Measurements from ENCODE around the gene FZD1.

DNA sequence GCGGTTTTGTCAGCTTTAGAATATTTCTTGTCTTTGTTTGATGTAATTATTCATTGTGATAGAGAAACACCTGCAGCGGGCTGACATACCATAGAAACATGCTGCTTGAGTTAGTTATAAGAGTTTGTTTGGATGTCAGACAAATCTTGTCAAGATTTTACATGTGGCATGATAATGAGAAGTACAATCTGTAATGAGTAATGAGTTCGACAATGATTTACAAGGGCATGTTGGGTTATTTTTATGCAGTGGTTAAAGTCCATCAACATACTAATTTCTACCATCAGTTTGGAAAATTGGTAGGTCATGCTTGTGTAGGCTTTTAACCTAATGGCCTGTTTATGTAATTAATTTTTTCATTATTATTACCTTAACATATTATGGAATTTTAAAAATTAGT is 31.3 kb downstream of the FZD1 start:
- TF ChIP-seq, protein P1, sequence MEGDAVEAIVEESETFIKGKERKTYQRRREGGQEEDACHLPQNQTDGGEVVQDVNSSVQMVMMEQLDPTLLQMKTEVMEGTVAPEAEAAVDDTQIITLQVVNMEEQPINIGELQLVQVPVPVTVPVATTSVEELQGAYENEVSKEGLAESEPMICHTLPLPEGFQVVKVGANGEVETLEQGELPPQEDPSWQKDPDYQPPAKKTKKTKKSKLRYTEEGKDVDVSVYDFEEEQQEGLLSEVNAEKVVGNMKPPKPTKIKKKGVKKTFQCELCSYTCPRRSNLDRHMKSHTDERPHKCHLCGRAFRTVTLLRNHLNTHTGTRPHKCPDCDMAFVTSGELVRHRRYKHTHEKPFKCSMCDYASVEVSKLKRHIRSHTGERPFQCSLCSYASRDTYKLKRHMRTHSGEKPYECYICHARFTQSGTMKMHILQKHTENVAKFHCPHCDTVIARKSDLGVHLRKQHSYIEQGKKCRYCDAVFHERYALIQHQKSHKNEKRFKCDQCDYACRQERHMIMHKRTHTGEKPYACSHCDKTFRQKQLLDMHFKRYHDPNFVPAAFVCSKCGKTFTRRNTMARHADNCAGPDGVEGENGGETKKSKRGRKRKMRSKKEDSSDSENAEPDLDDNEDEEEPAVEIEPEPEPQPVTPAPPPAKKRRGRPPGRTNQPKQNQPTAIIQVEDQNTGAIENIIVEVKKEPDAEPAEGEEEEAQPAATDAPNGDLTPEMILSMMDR (IDR thresholded peaks at IDR 0.05) = no peak
- no peak for TF ChIP-seq POLR2A (IDR thresholded peaks at IDR 0.05)
- TF ChIP-seq POLR2AphosphoS5 (IDR thresholded peaks at IDR 0.05; ENCODE audit: insufficient read depth in 1 of 2, low read depth in 1 of 2) = no peak

All from vagina (tissue), 2 donors.